Measurements from ENCODE around the gene NLRP9. TPM values are rescaled to one million over a fixed set of nuclear protein-coding genes. Genes with fewer than 3 reads are reported as not detected.

NLRP9 gene
- total and polyA plus RNA-seq, 2 of the 8 experiments (the other 6 are each of a cell fraction or from before 2014, with no cell fraction given) = not detected

- H2AK5ac ChIP-seq (ENCODE audit: low read depth, low read length) = no peak overlapping the region
- no peak for FAIRE-seq
- H4K5ac ChIP-seq (ENCODE audit: insufficient read length, low read depth, low read length) = no peak overlapping the region
- H3K36me3 ChIP-seq (ENCODE audit: control insufficient read depth in 2 of 4, insufficient read depth in 4 of 4, low read length in 3 of 4) = peaks cover 0 to 8% (median 0%) of the 10 kb centered on the region in 4 experiments; a peak in 1 of 8 replicates
- no peak overlapping the region for H4K91ac ChIP-seq (replicated peaks; ENCODE audit: insufficient read length, low read length)
- ChIA-PET POLR2A (ENCODE audit: partially characterized antibody) (interaction anchor here (0.7 to 1.0 kb wide), 4 partner anchors 12 to 33 kb away, joined by 3 to 6 read pairs (median 4); no protein-coding TSS in a partner anchor), CTCF (ENCODE audit: partially characterized antibody) (interaction anchor here (0.6 to 2.3 kb wide), 9 partner anchors 10 to 535 kb away, joined by 3 to 12 read pairs (median 5); no protein-coding TSS in a partner anchor)
- H3K4me2 ChIP-seq (ENCODE audit: insufficient read depth in 1 of 2, low read depth in 2 of 2, low read length in 2 of 2) = no peak overlapping the region
- 61% methylated on average over 38 of the region's 38 CpGs; no CpG with 5 or more reads in 1 of the 2 experiments for WGBS, 2 experiments (ENCODE audit: extremely low coverage in 1 of 2, insufficient coverage in 1 of 2, insufficient read length in 1 of 2, insufficient replicate concordance in 2 of 2, low coverage in 1 of 2, low lambda C conversion rate in 2 of 2, missing lambda C conversion rate in 1 of 2)
- H4K8ac ChIP-seq (ENCODE audit: extremely low read depth, insufficient read depth, low read length) = peak overlapping the region; percentile 28; the same call in 1 of the 2 replicates
- no peak overlapping the region for H2BK120ac ChIP-seq (replicated peaks; ENCODE audit: low read depth, low read length)
- no peak overlapping the region for H3K4me3 ChIP-seq (ENCODE audit: extremely low read depth in 1 of 4, insufficient read depth in 2 of 4, low read depth in 3 of 4, low read length in 4 of 4)
- H3K79me2 ChIP-seq (ENCODE audit: control insufficient read depth in 1 of 2, insufficient read depth in 2 of 2, low read length in 2 of 2) = no peaks in the 10 kb centered on the region
- H3K9me3 ChIP-seq (ENCODE audit: insufficient read depth in 2 of 2, low read depth in 1 of 2, low read length in 1 of 2) = peaks cover 11 to 28% of the 10 kb centered on the region in 2 experiments; a peak in 3 of 4 replicates
- no peaks in the 10 kb centered on the region for H4K20me1 ChIP-seq (replicated peaks in 1 of 2; ENCODE audit: control insufficient read depth in 1 of 2, insufficient read depth in 2 of 2, low read length in 2 of 2)
- no peak overlapping the region for H3K56ac ChIP-seq (replicated peaks; ENCODE audit: insufficient read length, low read depth, low read length)
- H3K27me3 ChIP-seq (replicated peaks in 1 of 4; ENCODE audit: control insufficient read depth in 3 of 4, extremely low read depth in 1 of 4, insufficient read depth in 3 of 4, low read length in 3 of 4) = no peaks in the 10 kb centered on the region
- no peak overlapping the region for H3K4ac ChIP-seq (replicated peaks; ENCODE audit: insufficient read length, low read depth, low read length)
- H3K9ac ChIP-seq (replicated peaks in 1 of 4; ENCODE audit: extremely low read depth in 1 of 4, low read depth in 3 of 4, low read length in 3 of 4) = no peak overlapping the region
- no peak overlapping the region for H3K23ac ChIP-seq (ENCODE audit: insufficient read length)
- no peak overlapping the region for H2BK12ac ChIP-seq (ENCODE audit: low read depth, low read length)
- peak; percentile 39 to 92 for DNase-seq (ENCODE audit: low read depth in 1 of 2, low spot score in 2 of 2)
- H2BK20ac ChIP-seq (ENCODE audit: low read length) = no peak overlapping the region
- no peak overlapping the region for H3K18ac ChIP-seq (ENCODE audit: extremely low read depth, low read length)
- no peak overlapping the region for H3K14ac ChIP-seq (ENCODE audit: insufficient read length)
- H2AFZ ChIP-seq (ENCODE audit: low read length) = no peak overlapping the region
- H2BK15ac ChIP-seq (ENCODE audit: low read length) = no peak overlapping the region
- H3K4me1 ChIP-seq (replicated peaks in 1 of 4; ENCODE audit: control insufficient read depth in 3 of 4, insufficient read depth in 4 of 4, low read length in 3 of 4) = no peaks in the 10 kb centered on the region; a peak in 1 of 7 replicates
- H3K27ac ChIP-seq (ENCODE audit: low read depth, low read length) = no peak overlapping the region
- no peaks in the 10 kb centered on the region for H3K79me1 ChIP-seq (ENCODE audit: low read depth, low read length)
- H3K23me2 ChIP-seq (ENCODE audit: low read depth, low read length) = no peaks in the 10 kb centered on the region
- H2BK5ac ChIP-seq (ENCODE audit: low read depth, low read length) = no peak overlapping the region
- TF ChIP-seq SP2 (IDR thresholded peaks at IDR 0.05; ENCODE audit: low read length) = no peak
- no peak for TF ChIP-seq TAF7 (optimal IDR thresholded peaks at IDR 0.05; ENCODE audit: borderline replicate concordance, low read depth, low read length)
- TF ChIP-seq CBX5 (IDR thresholded peaks at IDR 0.05; ENCODE audit: low read depth, low read length) = no peak
- TF ChIP-seq, protein P1, sequence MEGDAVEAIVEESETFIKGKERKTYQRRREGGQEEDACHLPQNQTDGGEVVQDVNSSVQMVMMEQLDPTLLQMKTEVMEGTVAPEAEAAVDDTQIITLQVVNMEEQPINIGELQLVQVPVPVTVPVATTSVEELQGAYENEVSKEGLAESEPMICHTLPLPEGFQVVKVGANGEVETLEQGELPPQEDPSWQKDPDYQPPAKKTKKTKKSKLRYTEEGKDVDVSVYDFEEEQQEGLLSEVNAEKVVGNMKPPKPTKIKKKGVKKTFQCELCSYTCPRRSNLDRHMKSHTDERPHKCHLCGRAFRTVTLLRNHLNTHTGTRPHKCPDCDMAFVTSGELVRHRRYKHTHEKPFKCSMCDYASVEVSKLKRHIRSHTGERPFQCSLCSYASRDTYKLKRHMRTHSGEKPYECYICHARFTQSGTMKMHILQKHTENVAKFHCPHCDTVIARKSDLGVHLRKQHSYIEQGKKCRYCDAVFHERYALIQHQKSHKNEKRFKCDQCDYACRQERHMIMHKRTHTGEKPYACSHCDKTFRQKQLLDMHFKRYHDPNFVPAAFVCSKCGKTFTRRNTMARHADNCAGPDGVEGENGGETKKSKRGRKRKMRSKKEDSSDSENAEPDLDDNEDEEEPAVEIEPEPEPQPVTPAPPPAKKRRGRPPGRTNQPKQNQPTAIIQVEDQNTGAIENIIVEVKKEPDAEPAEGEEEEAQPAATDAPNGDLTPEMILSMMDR (IDR thresholded peaks at IDR 0.05; ENCODE audit: control extremely low read depth in 1 of 3, insufficient read depth in 1 of 3, low read depth in 1 of 3, low read length in 3 of 3) = peak; percentile 76 to 93 (median 91)
- peak; percentile 91 for TF ChIP-seq GTF2F1 (IDR thresholded peaks at IDR 0.05; ENCODE audit: borderline replicate concordance, low read depth, low read length)
- peak; percentile 50 to 56; a peak in 3 of 4 replicates for TF ChIP-seq RAD21 (IDR thresholded peaks at IDR 0.05 in 1 of 2, conservative IDR thresholded peaks at IDR 0.05 in 1 of 2; ENCODE audit: low read depth in 2 of 2, low read length in 2 of 2)
- TF ChIP-seq RNF2 (IDR thresholded peaks at IDR 0.05; ENCODE audit: borderline replicate concordance, low read depth, low read length, missing control alignments, poor library complexity, severe bottlenecking) = no peak
- no peak for TF ChIP-seq GABPA (IDR thresholded peaks at IDR 0.05; ENCODE audit: borderline replicate concordance, insufficient read depth, low read length)
- no peak for TF ChIP-seq SP4 (IDR thresholded peaks at IDR 0.05; ENCODE audit: low read length)
- no peak for TF ChIP-seq SUZ12 (IDR thresholded peaks at IDR 0.05; ENCODE audit: low read length)
Observed at GRCh38 chr19:55703790-55704215, 34.4 kb downstream of the NLRP9 start.

All from H1 (cell line).